Kidney (tissue), 14 donors: ENCODE measurements around the gene TAS1R3. TPM values are rescaled to one million over a fixed set of nuclear protein-coding genes. Genes with fewer than 3 reads are reported as not detected.

Source experiments
- DNase-seq, 5 donors: peaks; one replicate each; pipeline ENCODE4 v3.0.0-alpha.2; 2013 to 2020
- FAIRE-seq: peaks from 2 replicates; lab custom pipeline; 2012; peaks lifted over from hg19 to GRCh38; lab: Jason Lieb, UNC
- H3K27ac ChIP-seq, 2 donors: one replicate each; pipeline ENCODE4 v1.7.0; 2013; ENCODE audit warnings: low read depth in 2 of 2, low read length in 2 of 2, inconsistent platforms in 1 of 2
- H3K27me3 ChIP-seq: one replicate; pipeline ENCODE4 v1.7.1; 2013; ENCODE audit warnings: low read length, inconsistent platforms; ENCODE audit not compliant: control insufficient read depth, insufficient read depth
- H3K36me3 ChIP-seq, 3 donors: one replicate each; pipeline versions ENCODE4 v1.7.0 to v1.7.1; 2013; ENCODE audit warnings: low read length in 3 of 3, control low read depth in 1 of 3, inconsistent platforms in 1 of 3; ENCODE audit not compliant: insufficient read depth in 3 of 3, control insufficient read depth in 2 of 3
- H3K4me1 ChIP-seq, 3 donors: one replicate each; pipeline versions ENCODE4 v1.7.0 to v1.7.1; 2013; ENCODE audit warnings: low read length in 3 of 3, inconsistent platforms in 1 of 3, low read depth in 1 of 3; ENCODE audit not compliant: control insufficient read depth in 2 of 3, insufficient read depth in 2 of 3
- H3K4me3 ChIP-seq, 3 donors: one replicate each; pipeline versions ENCODE4 v1.7.0 to v1.8.1; 2013; ENCODE audit warnings: low read length in 3 of 3, control low read depth in 1 of 3, inconsistent platforms in 1 of 3
- H3K9ac ChIP-seq, 3 donors: one replicate each; pipeline versions ENCODE4 v1.7.0 to v1.7.1; 2013; ENCODE audit warnings: low read length in 3 of 3, control low read depth in 1 of 3, inconsistent platforms in 1 of 3
- H3K9me3 ChIP-seq, 3 donors: one replicate each; pipeline versions ENCODE4 v1.7.0 to v1.7.1; 2013; ENCODE audit warnings: low read length in 3 of 3, control low read depth in 1 of 3, inconsistent platforms in 1 of 3; ENCODE audit not compliant: control insufficient read depth in 2 of 3, insufficient read depth in 1 of 3
- intact Hi-C: fragments of 100-400 bp; cut with DNase I; formaldehyde crosslinking; loops from one replicate; pipeline ENCODE4 v1.11.1; 2022
- polyA plus RNA-seq: library from polyadenylated mRNA; stranded (reverse); fragments of 350-450 nt; fragmentation: Illumina TruSeq; extraction: RNeasy Lipid Tissue Mini Kit (QIAGEN cat#74804); gene quantifications from one replicate; pipeline ENCODE4 v1.2.3, GENCODE V29; 2014; ENCODE audit warnings: low read depth, low replicate concordance; ENCODE audit not compliant: insufficient read depth
- total RNA-seq: library from RNA; stranded (reverse); fragmentation: NEBNext Ultra II Directional; extraction: Animal tissue kit (Norgen Biotek cat#: 25700); gene quantifications from one replicate; pipeline ENCODE4 v1.2.1, GENCODE V29; 2021
- TF ChIP-seq, protein P1 (sequence below): IDR thresholded peaks from 3 replicates; pipeline ENCODE4 v1.5.1; 2012; ENCODE audit warnings: mild to moderate bottlenecking, moderate library complexity, borderline replicate concordance; ENCODE audit not compliant: insufficient read depth; ENCODE audit errors: extremely low read depth
- donor health status: control.
- donor health status: control.
- donor health status: control.
- donor health status: control.
- donor health status: control.
- donor health status: DM: yes; HTN: yes; CAD: no.
- donor health status: Normal renal cell carcinoma (clear cell type).

The TAS1R3 gene
- total and polyA plus RNA-seq, 2 donors from 2014 or later, result 0.15 to 1.3 TPM

DNA sequence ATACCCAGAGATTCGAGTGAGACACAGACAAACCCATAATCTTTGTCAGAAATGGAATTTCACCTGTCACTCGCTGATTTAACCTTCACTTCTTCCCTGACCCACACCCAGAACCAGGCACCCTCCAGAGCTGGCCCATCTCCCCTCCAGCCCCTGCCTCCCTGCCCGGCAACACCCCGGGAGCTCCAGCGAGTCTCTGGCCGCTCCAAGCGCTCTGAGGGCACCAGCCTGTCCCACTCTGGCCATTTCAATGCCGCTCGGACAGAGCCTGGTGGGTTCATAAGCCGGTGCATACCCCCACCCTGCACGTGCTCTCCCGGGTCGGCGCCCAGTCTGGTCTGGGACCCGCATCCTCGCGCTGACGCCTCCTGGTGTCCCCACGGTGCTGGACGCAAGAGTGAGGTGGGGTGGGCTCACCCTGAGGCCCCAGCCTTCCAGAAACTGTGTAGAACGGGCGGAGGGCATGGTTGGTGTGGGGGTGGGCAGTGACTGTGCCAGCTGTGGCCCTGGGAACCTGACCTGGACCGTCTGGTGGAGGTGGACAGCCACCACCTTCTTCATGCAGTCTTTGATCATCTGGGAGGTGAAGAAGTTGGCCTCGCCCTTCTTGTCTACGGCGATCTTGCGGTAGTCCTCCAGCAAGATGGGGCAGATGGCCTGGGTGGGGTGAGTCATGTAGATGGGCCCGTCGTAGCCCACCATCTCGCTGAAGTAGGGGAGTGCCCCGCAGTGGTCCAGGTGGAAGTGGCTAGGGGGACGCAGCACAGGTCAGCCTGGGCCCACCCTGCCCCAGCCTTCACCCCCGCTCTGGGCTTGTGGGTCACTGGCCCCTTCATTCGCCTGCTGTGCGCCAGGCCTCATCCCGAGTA is 12.1 kb upstream of the TAS1R3 start:
- Histone ChIP-seq H3K9me3 (no peaks in the 10 kb centered on the region), H3K36me3 (peaks cover 0 to 8% (median 3%) of the 10 kb centered on the region in 3 donors), H3K4me1 (peaks cover 0 to 5% (median 3%) of the 10 kb centered on the region in 3 donors), H3K27me3 (no peaks in the 10 kb centered on the region), H3K9ac (no peak overlapping the region), H3K4me3 (no peak overlapping the region), H3K27ac (no peak overlapping the region)
- TF ChIP-seq, protein P1, sequence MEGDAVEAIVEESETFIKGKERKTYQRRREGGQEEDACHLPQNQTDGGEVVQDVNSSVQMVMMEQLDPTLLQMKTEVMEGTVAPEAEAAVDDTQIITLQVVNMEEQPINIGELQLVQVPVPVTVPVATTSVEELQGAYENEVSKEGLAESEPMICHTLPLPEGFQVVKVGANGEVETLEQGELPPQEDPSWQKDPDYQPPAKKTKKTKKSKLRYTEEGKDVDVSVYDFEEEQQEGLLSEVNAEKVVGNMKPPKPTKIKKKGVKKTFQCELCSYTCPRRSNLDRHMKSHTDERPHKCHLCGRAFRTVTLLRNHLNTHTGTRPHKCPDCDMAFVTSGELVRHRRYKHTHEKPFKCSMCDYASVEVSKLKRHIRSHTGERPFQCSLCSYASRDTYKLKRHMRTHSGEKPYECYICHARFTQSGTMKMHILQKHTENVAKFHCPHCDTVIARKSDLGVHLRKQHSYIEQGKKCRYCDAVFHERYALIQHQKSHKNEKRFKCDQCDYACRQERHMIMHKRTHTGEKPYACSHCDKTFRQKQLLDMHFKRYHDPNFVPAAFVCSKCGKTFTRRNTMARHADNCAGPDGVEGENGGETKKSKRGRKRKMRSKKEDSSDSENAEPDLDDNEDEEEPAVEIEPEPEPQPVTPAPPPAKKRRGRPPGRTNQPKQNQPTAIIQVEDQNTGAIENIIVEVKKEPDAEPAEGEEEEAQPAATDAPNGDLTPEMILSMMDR, result no peak
- intact Hi-C loops, result no loop called here
- no peak for FAIRE-seq
- no peak for DNase-seq

DNA sequence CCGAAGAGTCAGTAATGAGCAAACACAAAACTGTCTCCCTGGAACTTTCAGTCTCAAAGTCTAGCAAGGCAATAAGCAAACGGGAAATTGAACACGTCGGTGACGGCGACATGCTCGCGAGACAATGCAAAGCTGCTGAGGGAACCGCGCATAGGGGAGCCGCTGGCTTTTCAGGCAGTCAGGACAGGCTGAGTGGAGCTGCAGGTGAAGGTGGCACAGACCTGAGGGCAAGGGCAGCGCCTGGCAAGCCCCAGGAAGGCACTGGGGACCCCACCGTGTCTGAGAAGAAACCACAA is 11.5 kb upstream of the TAS1R3 start:
- FAIRE-seq, result no peak
- H3K36me3 ChIP-seq, result peaks cover 0 to 3% (median 3%) of the 10 kb centered on the region in 3 donors
- intact Hi-C loops, result no loop called here
- TF ChIP-seq, protein P1, result no peak
- H3K9ac ChIP-seq, result no peak overlapping the region
- no peaks in the 10 kb centered on the region for H3K9me3 ChIP-seq
- H3K27ac ChIP-seq, result no peak overlapping the region
- H3K4me3 ChIP-seq, result no peak overlapping the region
- no peak for DNase-seq
- H3K27me3 ChIP-seq, result no peaks in the 10 kb centered on the region
- peaks cover 0 to 5% (median 3%) of the 10 kb centered on the region in 3 donors for H3K4me1 ChIP-seq

DNA sequence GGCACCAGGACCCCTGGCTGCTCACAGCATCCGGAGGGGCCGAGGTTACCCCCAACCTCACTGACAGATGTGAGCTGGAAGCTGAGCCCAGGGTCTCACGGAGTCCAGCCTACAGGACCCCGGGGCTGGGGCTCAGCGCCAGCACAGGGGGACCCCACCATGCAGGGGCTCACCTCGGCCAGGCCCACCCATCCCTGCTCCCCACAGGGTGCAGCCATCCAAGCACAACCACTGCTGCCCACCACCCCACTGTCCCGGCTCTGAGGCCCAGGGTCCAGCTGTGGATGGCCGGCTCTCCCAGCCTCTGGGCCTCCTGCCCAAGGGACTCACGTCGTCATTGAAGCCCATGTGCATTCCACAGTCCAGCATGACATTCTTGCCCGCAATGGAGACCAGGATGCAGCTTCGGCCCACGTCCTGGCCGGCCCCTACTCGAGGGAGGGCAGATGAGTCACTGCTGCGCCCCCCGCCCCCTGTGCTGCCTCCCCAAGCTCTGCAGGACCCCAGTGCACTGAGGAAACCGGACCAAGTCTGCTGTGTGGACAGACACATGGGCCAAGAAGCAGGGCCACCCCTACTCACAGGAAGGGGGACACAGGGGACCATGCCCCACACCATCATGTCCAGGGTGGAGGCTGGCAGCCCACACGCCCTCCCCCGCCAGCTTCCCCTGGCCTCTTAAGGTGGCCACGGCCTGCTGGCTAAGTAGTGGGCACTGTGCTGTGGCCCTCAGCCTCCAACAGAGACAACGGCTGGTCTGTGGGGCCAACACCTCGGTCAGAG is 10.2 kb upstream of the TAS1R3 start:
- TF ChIP-seq, protein P1, result no peak
- Histone ChIP-seq H3K9ac (no peak overlapping the region), H3K36me3 (no peaks in the 10 kb centered on the region), H3K27me3 (no peaks in the 10 kb centered on the region), H3K4me1 (peaks cover 0 to 11% (median 10%) of the 10 kb centered on the region in 3 donors), H3K4me3 (no peak overlapping the region), H3K9me3 (no peaks in the 10 kb centered on the region), H3K27ac (no peak overlapping the region)
- DNase-seq (no peak), FAIRE-seq (no peak)
- intact Hi-C loops, result no loop called here
